GM12878 (cell line): ENCODE measurements around the gene SNX15. TPM values are rescaled to one million over a fixed set of nuclear protein-coding genes. Genes with fewer than 3 reads are reported as not detected.

Source experiments
- ATAC-seq: fragments of 200-7000 bp; cut with Tn5 transposase; 3 replicates; pipeline ENCODE4 v1.9.1; 2020; ENCODE audit warnings: mild to moderate bottlenecking, moderate library complexity
- BruUV-seq: library from RNA; stranded (reverse); fragments of 400-500 nt; replicated peaks from 2 replicates; lab custom pipeline; 2021; lab: Mats Ljungman, UMichigan
- CTCF ChIA-PET: fragments of 300-600 bp; sonication (Branson Sonifier 250); formaldehyde crosslinking; extraction: SDS; loops from one replicate; lab custom pipeline; 2021; ENCODE audit warnings: inconsistent platforms; lab: Yijun Ruan, JAX
- POLR2A ChIA-PET: fragments of 350-600 bp; formaldehyde crosslinking; extraction: SDS; loops from one replicate; lab custom pipeline; 2021; ENCODE audit warnings: inconsistent platforms; lab: Charles Lee
- RAD21 ChIA-PET: fragments of 300-600 bp; sonication (Branson Sonifier 250); formaldehyde crosslinking; loops from one replicate; lab custom pipeline; 2023; ENCODE audit warnings: antibody characterized with exemption; ENCODE audit not compliant: unreplicated experiment; lab: Charles Lee
- SMC1A ChIA-PET: fragments of 300-600 bp; sonication (Branson Sonifier 250); formaldehyde crosslinking; loops from one replicate; lab custom pipeline; 2023; ENCODE audit not compliant: unreplicated experiment, uncharacterized antibody; lab: Charles Lee
- DNase-seq: peaks from one replicate; pipeline ENCODE4 v3.0.0-alpha.2; 2011; ENCODE audit warnings: low read depth, low spot score
- FAIRE-seq: peaks from 3 replicates; lab custom pipeline; 2011; peaks lifted over from hg19 to GRCh38; lab: Jason Lieb, UNC
- H2AFZ ChIP-seq: 2 replicates; pipeline ENCODE4 v1.6.0; 2011; ENCODE audit warnings: low read depth, low read length, control low read depth; ENCODE audit not compliant: control insufficient read depth
- H3K27ac ChIP-seq: 2 replicates; pipeline ENCODE4 v1.5.1; 2011; ENCODE audit warnings: control low read depth; ENCODE audit not compliant: control insufficient read depth, insufficient read depth
- H3K27me3 ChIP-seq, 2 experiments: replicated peaks in 1 of 2; 2 replicates each; pipeline versions ENCODE4 v1.6.0 to v1.6.1; 2011; ENCODE audit warnings: low read length in 1 of 2; ENCODE audit not compliant: control insufficient read depth in 2 of 2, insufficient read depth in 2 of 2
- H3K36me3 ChIP-seq, 2 experiments: 2 replicates each; pipeline ENCODE4 v1.5.1; 2011; ENCODE audit warnings: low read length in 1 of 2; ENCODE audit not compliant: control insufficient read depth in 2 of 2, insufficient read depth in 2 of 2
- H3K4me1 ChIP-seq: 2 replicates; pipeline ENCODE4 v1.6.1; 2011; ENCODE audit warnings: mild to moderate bottlenecking, low read length, moderate library complexity, mixed read lengths; ENCODE audit not compliant: control insufficient read depth, insufficient read depth
- H3K4me2 ChIP-seq: 2 replicates; pipeline ENCODE4 v1.6.0; 2011; ENCODE audit warnings: control low read depth; ENCODE audit not compliant: control insufficient read depth, insufficient read depth
- H3K4me3 ChIP-seq: fragments of 200-600 bp; sonication (generic); 2 replicates; pipeline ENCODE4 v1.5.1; 2016
- H3K79me2 ChIP-seq: 2 replicates; pipeline ENCODE4 v1.6.0; 2011; ENCODE audit warnings: low read length; ENCODE audit not compliant: control insufficient read depth, insufficient read depth
- H3K9ac ChIP-seq: 2 replicates; pipeline ENCODE4 v1.8.0; 2011; ENCODE audit warnings: low read length, control low read depth, mixed read lengths; ENCODE audit not compliant: control insufficient read depth, insufficient read depth
- H3K9me3 ChIP-seq: replicated peaks from 3 replicates; pipeline ENCODE4 v1.5.1; 2011; ENCODE audit warnings: mild to moderate bottlenecking, low read length; ENCODE audit not compliant: control insufficient read depth, insufficient read depth
- H4K20me1 ChIP-seq: 2 replicates; pipeline ENCODE4 v1.6.0; 2011; ENCODE audit not compliant: control insufficient read depth, insufficient read depth
- BHLHE40 ChIP-seq, 2 experiments: fragments of 450-650 bp in 1 of 2; IDR thresholded peaks; 2 replicates each; pipeline ENCODE4 v1.6.1; 2011 to 2017; ENCODE audit warnings: low read depth in 2 of 2, borderline replicate concordance in 1 of 2, improper control_type of control experiment in 1 of 2, low read length in 1 of 2, mild to moderate bottlenecking in 1 of 2
- DPF2 ChIP-seq: fragments of 450-650 bp; IDR thresholded peaks from 2 replicates; pipeline ENCODE4 v1.6.1; 2017; ENCODE audit warnings: mild to moderate bottlenecking
- E2F4 ChIP-seq: IDR thresholded peaks from 2 replicates; pipeline ENCODE4 v1.6.1; 2012; ENCODE audit warnings: low read depth, low read length, improper control_type of control experiment
- NFIC ChIP-seq: IDR thresholded peaks from 2 replicates; pipeline ENCODE4 v1.6.1; 2012; ENCODE audit warnings: low read depth, mild to moderate bottlenecking, inconsistent platforms, low read length, moderate library complexity
- RBBP5 ChIP-seq: fragments of 200-600 bp; sonication (generic); conservative IDR thresholded peaks from 2 replicates; pipeline ENCODE4 v1.6.1; 2016
- SMAD1 ChIP-seq: fragments of 450-650 bp; IDR thresholded peaks from 2 replicates; pipeline ENCODE4 v1.6.1; 2018; ENCODE audit warnings: mild to moderate bottlenecking, low read depth; ENCODE audit not compliant: partially characterized antibody
- SMC3 ChIP-seq: IDR thresholded peaks from 2 replicates; pipeline ENCODE4 v1.6.1; 2011; ENCODE audit warnings: low read length, improper control_type of control experiment, borderline replicate concordance
- ZNF207 ChIP-seq: fragments of 450-650 bp; IDR thresholded peaks from 2 replicates; pipeline ENCODE4 v1.6.1; 2014; ENCODE audit warnings: antibody characterized with exemption, mild to moderate bottlenecking, borderline replicate concordance
- WGBS: methylation state at CpG from one replicate; pipeline ENCODE4 v1.1.6; 2016; ENCODE audit warnings: low lambda C conversion rate; ENCODE audit not compliant: insufficient replicate concordance, insufficient coverage; ENCODE audit errors: missing lambda C conversion rate; 5-methylcytosine and 5-hydroxymethylcytosine counted together
- in situ Hi-C: fragments of 300-500 bp; cut with MboI; formaldehyde crosslinking; loops from 9 replicates; pipeline ENCODE4 v1.14.3; 2018; ENCODE audit warnings: mixed read lengths
- intact Hi-C: fragments of 100-400 bp; cut with micrococcal nuclease; formaldehyde crosslinking; loops from one replicate; pipeline ENCODE4 v1.14.2; 2022; ENCODE audit not compliant: unreplicated experiment
- polyA plus RNA-seq, 11 experiments: library from polyadenylated mRNA; depleted of rRNA in 4 of 11; unstranded in 6 of 11; stranded (reverse) in 5 of 11; fragments of >200 nt; fragmentation: Nextera tagmentation in 4 of 11; fragmentation: Illumina TruSeq in 1 of 11; extraction: Ambion mirVana in 4 of 11; extraction: Trizol in 1 of 11; gene quantifications; 1 replicate in 1 of 11; 2 replicates in 10 of 11; pipeline versions ENCODE4 v1.2.1 to v1.2.3, GENCODE V29; 2011 to 2016; ENCODE audit warnings: inconsistent platforms in 2 of 11, missing spikeins in 2 of 11, low read depth in 1 of 11
- total RNA-seq, 4 experiments: library from RNA; depleted of rRNA in 3 of 4; stranded (reverse); fragments of >200 nt in 3 of 4; fragmentation: Illumina TruSeq in 1 of 4; extraction: Trizol in 1 of 4; gene quantifications; 2 replicates each; pipeline versions ENCODE4 v1.2.1 to v1.2.3, GENCODE V29; 2013 to 2021

Gene SNX15
- total and polyA plus RNA-seq, 10 of the 15 experiments (the other 5 are each of a cell fraction or from before 2014, with no cell fraction given): 2.4 to 24.0 (median 16.1) TPM

DNA sequence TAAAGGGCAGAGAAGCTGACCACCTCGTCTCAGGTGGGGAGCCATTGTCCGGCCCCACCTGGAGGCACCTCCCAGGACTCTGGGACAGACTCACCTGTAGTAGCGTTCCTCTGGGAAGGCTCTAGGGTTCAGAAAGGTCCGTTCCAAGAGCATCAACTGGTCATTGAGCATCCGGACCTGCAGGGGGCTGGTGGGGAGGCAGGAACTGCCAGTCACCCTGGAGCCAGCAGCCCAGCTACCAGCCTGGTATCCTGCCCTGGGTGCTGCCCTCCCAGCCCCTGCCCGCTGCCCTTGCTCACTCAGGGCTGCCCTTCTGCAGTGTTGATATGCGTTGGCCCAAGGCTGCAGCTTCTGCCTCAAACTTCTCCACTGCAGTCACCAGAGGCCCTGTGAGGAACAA lies 18.5 kb downstream of the SNX15 start (continued):
- TF ChIP-seq E2F4 (no peak), BHLHE40 (IDR thresholded peaks at IDR 0.05; ENCODE audit: borderline replicate concordance in 1 of 2, low read depth in 2 of 2, low read length in 1 of 2) (no peak), SMC3 (no peak)

DNA sequence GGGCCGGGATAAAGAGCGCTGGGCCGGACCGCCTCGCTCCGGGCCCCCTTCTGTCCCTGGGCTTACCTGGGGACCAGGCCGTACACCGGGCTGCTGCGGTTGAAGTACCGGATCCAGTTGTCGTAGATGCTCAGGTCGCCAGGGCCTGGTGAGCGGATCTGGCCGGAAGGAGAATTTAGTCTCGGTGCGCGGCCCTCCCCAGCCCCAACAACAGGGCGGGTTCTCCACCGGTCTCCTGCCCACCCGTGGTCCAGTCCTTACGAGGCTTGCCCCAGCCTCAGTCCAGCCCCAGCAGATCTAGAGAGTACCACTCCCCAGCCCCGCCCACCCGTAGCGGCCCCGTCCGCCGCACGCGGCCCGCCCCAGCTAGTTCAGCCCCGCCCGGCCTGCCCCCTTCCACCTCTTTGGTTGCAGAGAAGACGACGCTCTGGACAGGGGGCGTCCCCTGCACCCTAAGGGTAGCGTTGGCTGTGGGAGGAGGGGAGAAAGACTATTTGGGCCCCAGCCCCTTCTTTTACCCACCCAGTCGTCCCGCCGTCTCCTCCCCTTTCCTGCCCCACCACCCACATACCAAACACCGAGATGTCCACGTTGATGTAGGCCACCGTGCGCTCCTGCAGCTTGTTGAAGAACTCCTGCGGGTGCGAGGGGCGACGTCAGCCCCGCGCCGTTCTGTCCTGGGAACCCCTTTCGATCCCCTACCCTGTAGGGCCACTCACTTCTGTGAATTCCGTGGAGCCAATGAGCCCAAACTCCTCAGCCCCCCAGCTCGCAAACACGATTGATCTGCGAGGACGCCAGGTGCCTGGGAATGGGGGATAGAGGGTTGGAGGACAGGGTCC lies 20.6 kb downstream of the SNX15 start:
- in situ Hi-C loops: no loop called here
- H2AFZ ChIP-seq: peak overlapping the region; percentile 66
- H3K79me2 ChIP-seq: no peaks in the 10 kb centered on the region
- ATAC-seq (no peak), FAIRE-seq (no peak), DNase-seq (no peak)
- no peak overlapping the region for H3K4me3 ChIP-seq
- ChIA-PET RAD21 (no interaction called here), POLR2A (no interaction called here), SMC1A (no interaction called here), CTCF (no interaction called here)
- H3K27ac ChIP-seq: no peak overlapping the region
- H3K9me3 ChIP-seq: no peaks in the 10 kb centered on the region
- H3K4me2 ChIP-seq: peak overlapping the region; percentile 77
- BruUV-seq: no TSS peak
- H3K36me3 ChIP-seq: peaks cover 0 to 5% of the 10 kb centered on the region in 2 experiments; a peak in 3 of 4 replicates
- no peaks in the 10 kb centered on the region for H3K27me3 ChIP-seq
- H3K9ac ChIP-seq: peak overlapping the region; percentile 19; the same call in 1 of the 2 replicates
- intact Hi-C loops: no loop called here
- 70% methylated on average over 52 of the region's 56 CpGs for WGBS
- TF ChIP-seq RBBP5 (no peak), DPF2 (no peak), BHLHE40 (IDR thresholded peaks at IDR 0.05; ENCODE audit: borderline replicate concordance in 1 of 2, low read depth in 2 of 2, low read length in 1 of 2) (no peak), NFIC (no peak), ZNF207 (no peak), SMAD1 (no peak)
- H4K20me1 ChIP-seq: no peaks in the 10 kb centered on the region
- H3K4me1 ChIP-seq: peaks cover 11% of the 10 kb centered on the region
